ENCODE measurements around the gene ARHGEF17. TPM values are rescaled to one million over a fixed set of nuclear protein-coding genes. Genes with fewer than 3 reads are reported as not detected.
A peak's percentile ranks its signal among the peaks of the same experiment; 100 is the strongest.

The ARHGEF17 gene
- total RNA-seq, 1 experiment from 2014 or later: 33.1 TPM

GRCh38 chr11:73391665-73392064 lies 83.6 kb downstream of the ARHGEF17 start:
- no peak for DNase-seq (ENCODE audit: low spot score)

- DNase-seq (ENCODE audit: low spot score): no peak
These were observed 84.3 kb downstream of the ARHGEF17 start for GRCh38 chr11:73392108-73393010.

DNA sequence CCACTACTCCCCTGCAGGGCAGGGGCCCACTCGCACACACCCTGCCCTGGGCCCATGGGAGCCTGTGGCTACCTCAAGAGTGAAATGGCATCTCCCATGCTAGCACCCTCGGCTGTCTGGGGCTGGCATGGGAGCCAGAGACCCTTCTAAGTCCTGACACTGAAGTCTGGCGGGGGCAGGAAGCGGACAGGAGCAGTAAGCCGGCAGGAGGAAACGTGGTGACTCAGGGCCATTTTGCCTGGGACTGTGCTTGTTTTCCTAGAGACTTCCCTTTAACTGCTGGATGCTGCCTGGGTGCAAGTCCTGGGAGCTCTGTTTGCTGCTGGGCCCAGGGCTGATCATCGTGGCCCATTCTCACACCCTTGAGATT lies 84.9 kb downstream of the ARHGEF17 start:
- no peak for DNase-seq (ENCODE audit: low spot score)

GRCh38 chr11:73393479-73394415 lies 85.7 kb downstream of the ARHGEF17 start:
- DNase-seq (ENCODE audit: low spot score): peak; percentile 92

DNA sequence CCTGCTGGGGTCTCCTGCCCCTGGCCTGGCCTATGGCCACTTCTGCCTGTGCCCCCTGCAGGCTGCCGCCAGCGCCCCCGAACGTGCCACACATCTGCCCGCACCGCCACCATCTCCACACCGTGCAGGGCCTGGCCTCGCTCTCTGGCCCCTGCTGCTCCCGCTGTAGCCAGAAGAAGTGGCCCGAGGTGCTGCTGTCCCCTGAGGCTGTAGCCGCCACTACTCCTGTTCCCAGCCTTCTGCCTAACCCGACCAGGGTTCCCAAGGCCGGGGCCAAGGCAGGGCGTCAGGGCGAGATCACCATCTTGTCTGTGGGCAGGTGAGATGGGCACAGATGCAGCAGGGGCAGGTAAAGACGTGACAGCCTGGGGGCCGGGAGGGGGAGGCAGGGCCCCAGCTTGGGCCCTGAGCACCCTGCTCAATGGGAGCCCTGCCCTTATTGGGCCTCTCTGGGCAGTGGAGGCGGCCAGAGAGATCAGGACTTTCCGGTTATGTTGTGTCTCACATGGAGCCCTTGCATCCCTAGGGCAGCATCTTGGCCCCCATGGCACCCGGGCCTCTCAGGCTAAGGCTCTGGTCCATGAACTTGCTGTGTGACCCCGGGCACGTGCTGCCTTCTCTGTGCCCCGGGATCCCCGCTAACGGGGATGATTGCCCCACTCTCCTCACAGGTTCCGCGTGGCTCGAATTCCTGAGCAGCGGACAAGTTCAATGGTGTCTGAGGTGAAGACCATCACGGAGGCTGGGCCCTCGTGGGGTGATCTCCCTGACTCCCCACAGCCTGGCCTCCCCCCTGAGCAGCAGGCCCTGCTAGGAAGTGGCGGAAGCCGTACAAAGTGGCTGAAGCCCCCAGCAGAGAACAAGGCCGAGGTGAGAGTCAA lies 86.6 kb downstream of the ARHGEF17 start:
- no peak for DNase-seq (ENCODE audit: low spot score)

DNA sequence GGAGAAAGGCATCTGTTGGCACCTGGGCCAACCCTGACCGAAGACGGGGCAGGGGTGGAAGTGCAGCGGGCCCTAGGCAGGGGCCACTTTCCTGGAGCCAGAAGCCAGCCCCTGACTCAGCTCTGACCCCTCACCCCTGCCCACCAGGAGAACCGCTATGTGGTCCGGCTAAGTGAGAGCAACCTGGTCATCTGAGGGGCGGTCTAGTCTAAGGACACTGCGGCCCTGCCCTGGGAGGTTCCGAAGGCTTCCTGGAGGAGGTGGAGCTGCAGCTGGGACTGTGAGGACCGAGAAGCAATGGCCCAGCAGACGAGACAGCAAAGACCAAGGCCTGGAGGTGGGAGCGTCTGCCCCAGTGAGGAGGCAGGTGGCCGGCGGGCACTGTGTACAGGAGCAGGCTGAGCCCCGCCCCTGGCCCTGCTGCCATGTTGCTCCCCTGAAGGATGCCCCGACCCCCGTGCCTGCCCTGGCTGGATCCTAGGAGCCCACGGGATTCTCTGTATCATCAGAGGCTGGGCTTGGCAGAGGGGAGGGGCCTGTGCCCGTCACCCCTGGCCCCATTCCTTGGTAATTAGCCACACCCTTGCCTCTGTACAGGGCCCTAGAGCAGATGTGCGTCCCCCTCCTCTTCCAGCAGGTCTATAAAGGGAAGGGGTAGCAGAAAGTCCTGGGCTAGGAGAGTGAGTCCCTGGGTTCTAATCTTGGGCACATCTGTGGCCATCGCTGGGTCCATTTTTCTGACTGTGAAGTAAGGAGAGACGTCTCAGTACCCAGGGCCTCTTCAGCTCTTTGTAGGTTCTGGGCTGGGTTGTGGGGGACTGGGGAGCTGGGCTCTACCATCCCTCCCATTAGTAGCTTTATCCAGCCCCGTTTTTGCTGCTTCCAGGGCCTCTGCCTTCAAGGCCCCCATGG lies 87.5 kb downstream of the ARHGEF17 start:
- no peak for DNase-seq (ENCODE audit: low spot score)

- DNase-seq (ENCODE audit: low spot score): no peak
These were observed 88.3 kb downstream of the ARHGEF17 start for GRCh38 chr11:73396251-73396930.

- no peak for DNase-seq (ENCODE audit: low spot score)
These were observed 88.9 kb downstream of the ARHGEF17 start for GRCh38 chr11:73396985-73397384.

DNA sequence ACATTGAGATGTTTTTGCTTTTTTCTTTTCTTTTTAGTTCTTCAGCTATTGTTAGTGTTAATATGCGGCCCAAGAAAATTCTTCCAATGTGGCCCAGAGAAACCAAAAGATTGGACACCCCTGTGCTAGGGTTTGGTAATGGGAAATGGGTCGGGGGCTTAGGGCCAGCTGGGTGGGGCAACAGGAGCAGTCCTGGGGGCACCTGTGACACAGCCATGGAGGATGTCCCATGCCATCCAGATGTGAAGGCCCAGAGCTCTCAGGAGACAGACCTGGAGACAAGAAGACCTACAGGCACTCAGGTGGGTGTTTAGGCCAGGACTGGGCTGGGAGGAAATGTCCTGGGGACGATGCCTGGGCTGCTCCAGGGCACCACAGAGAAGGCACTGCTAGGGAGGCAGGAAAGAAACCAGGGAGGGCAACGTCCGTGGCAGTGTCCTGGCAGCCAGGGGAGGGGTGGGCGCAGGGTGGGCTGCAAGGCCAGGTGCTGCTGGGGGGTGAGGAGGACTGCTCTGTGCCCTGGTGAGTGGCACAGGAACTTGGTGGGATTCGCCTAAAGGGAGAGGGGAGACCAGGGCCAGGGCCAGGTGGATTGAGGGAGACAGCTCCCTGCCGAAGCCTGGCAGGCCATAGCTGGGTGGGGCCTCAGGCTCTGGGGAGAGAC lies 89.5 kb downstream of the ARHGEF17 start:
- DNase-seq (ENCODE audit: low spot score): no peak

DNA sequence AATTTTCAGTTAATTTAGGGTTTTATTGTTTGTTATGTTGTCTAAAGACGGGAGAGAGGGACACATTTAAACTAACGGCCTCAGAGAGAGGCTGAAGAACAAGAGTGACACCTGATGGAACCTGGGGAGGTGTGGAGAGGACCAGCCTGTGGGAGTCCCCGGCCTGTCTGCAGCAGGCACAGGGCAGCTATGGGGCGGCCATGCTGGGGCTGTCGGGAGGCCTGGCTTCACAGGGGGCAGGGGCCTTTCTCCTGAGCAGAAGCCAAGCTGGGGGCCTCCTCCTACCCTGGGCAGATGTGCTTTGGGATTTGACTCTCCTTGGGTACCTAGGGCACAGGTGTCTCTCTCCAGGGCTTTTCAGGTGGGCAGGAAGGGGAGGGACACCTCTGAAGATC lies 90.1 kb downstream of the ARHGEF17 start:
- no peak for DNase-seq (ENCODE audit: low spot score)

DNA sequence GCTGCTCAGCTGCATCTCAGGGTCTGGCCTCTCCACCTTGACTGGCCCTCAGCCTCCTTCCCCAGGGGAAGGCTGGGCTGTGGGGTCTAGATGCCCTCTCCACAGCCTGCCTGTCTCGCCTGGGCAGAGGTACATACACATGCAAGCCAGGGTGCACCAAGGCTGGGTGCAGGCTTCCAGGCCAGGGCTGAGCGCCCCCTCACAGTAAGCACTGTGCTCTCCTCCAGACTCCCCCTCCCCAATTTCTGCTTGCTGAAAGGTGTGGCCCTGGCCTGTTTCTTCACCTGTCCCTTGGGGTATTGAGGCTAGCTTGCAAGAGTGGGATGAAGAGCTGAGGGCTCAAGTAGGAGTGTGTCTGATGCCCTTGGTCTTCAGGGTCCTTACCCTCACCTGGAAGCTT lies 90.6 kb downstream of the ARHGEF17 start:
- no peak for DNase-seq (ENCODE audit: low spot score)

GRCh38 chr11:73399159-73399590 lies 91.1 kb downstream of the ARHGEF17 start:
- no peak for DNase-seq (ENCODE audit: low spot score)

- no peak for DNase-seq (ENCODE audit: low spot score)
These were observed 91.6 kb downstream of the ARHGEF17 start for GRCh38 chr11:73399636-73400035.

DNA sequence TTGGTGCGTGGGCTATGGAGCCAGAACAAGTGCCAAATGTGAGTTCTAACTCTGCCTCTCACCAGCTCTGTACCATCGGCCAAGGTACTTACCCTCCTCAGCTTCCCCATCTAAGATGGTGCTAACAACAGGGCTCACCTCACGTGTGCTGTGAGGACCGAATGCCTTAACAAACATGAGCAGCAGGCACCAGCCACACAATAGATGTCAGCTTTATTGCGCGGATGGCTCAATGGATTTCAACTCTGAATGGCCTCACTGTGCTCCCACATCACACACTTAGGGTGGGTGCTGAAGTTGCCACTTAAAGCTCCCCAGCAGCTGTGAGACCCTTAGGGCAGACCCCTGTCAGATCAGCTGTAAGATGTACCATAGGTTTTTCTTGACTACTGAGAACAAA lies 92.2 kb downstream of the ARHGEF17 start:
- DNase-seq (ENCODE audit: low spot score): no peak

- DNase-seq (ENCODE audit: low spot score): no peak
These were observed 93.3 kb downstream of the ARHGEF17 start for GRCh38 chr11:73401217-73401923.

GRCh38 chr11:73401924-73402833 lies 94.1 kb downstream of the ARHGEF17 start:
- DNase-seq (ENCODE audit: low spot score): no peak

DNA sequence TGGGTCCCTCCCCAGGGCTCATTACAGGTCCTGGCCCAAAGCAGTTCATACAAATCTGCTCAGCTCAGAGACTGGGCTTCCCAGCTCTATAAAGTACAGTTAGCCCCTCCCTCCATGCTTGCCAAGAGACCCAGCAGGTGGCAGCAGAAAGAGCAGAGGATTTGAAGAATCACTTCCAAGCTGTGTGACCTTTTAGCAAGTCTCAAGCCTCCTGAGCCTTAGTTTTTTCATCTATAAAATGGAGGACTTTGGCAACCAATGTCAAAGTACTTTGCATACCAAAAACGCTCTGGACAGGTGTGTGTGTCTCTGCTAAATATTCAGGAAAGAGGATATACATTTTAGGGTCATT lies 94.7 kb downstream of the ARHGEF17 start:
- peak; percentile 57 for DNase-seq (ENCODE audit: low spot score)

DNA sequence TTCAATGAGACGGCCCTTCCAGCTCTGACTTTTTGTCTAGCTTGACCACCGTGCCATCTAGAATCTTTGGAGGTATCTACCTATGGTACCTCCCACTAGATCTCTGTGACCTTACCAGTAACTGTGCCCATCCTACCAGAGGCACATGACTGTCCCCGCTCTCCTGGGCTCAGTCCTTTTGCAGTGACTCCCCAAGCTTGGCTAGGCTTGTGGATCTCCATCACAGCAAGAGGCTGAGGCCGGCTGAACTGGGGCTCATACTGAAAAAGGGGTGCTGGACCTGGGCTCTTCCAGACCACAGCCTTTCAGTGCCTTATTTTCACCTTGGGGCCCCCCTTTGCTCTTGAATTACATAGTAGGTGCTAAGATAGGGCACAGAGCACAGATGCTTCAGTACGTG lies 95.5 kb downstream of the ARHGEF17 start:
- DNase-seq (ENCODE audit: low spot score): no peak

All from HT-29 (cell line).